Breast epithelium (tissue), 3 donors: ENCODE results near the gene TMPRSS9.

Experiments
- CTCF ChIP-seq, 3 donors: fragments of 450-650 bp; IDR thresholded peaks; one replicate each; pipeline ENCODE4 v1.5.1; 2016 to 2017; ENCODE audit warnings: antibody characterized with exemption in 3 of 3, mild to moderate bottlenecking in 3 of 3, moderate library complexity in 3 of 3
- POLR2A ChIP-seq: fragments of 450-650 bp; IDR thresholded peaks from one replicate; pipeline ENCODE4 v1.6.1; 2016; ENCODE audit warnings: antibody characterized with exemption, mild to moderate bottlenecking, moderate library complexity

GRCh38 chr19:2376784-2377519, 16.9 kb downstream of the TMPRSS9 start:
- TF ChIP-seq POLR2A (no peak), CTCF (IDR thresholded peaks at IDR 0.05) (no peak)
